Stimulated activated CD4-positive, alpha-beta T cell treated with anti-CD3 and anti-CD28 coated beads, Interleukin-1b, Interleukin-23, amount 100 ng/mL, for 4 hours (primary cell): Measurements from ENCODE around the gene KLHL29.

Experiments used
- DNase-seq, 2 donors: peaks; one replicate each; pipeline ENCODE4 v3.0.0-alpha.2; 2020; ENCODE audit warnings: low read depth in 2 of 2

KLHL29 gene

DNA sequence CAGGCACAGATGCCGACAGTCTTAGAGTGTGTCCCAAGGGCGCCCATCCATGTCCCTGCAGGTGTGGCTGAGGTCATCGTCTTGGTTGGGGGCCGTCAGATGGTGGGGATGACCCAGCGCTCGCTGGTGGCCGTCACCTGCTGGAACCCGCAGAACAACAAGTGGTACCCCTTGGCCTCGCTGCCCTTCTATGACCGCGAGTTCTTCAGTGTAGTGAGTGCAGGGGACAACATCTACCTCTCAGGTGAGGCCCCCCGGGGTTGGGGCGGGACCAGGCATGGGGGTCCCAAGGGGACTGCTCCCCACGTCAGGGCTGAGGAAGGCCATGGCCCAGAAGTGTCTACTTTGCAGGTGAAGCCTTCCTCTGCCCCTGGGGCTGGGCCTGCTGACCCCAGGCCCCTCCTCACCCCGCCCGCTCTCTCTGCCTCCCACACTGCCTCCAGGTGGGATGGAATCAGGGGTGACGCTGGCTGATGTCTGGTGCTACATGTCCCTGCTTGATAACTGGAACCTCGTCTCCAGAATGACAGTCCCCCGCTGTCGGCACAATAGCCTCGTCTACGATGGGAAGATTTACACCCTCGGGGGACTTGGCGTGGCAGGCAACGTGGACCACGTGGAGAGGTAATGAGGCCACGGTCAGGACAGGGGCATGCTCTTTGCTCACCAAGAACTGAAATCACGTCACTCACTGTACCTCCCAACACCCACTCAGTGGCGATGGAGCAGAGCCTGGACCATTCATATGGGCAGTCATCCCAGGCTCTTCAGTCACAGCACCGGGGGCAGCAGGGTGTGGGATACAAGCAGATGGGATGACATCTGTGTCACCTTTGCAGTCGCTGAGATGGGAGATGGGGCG is 311.1 kb downstream of the KLHL29 start:
- DNase-seq, result no peak

DNA sequence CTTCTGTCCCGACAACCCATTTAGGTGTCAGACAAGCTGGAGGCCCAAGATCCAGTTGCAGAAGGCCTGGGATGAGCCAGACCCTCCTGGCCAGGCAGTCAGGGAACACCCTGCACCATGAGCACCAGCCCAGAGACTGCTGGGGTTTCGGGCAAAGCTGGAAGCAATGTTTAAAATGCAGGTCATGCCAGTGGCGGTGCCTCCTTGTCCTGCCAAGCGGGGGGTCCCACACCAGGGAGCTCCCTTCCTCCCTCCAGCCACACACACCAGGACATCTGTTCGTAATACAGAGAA is 311.7 kb downstream of the KLHL29 start:
- DNase-seq, result no peak

DNA sequence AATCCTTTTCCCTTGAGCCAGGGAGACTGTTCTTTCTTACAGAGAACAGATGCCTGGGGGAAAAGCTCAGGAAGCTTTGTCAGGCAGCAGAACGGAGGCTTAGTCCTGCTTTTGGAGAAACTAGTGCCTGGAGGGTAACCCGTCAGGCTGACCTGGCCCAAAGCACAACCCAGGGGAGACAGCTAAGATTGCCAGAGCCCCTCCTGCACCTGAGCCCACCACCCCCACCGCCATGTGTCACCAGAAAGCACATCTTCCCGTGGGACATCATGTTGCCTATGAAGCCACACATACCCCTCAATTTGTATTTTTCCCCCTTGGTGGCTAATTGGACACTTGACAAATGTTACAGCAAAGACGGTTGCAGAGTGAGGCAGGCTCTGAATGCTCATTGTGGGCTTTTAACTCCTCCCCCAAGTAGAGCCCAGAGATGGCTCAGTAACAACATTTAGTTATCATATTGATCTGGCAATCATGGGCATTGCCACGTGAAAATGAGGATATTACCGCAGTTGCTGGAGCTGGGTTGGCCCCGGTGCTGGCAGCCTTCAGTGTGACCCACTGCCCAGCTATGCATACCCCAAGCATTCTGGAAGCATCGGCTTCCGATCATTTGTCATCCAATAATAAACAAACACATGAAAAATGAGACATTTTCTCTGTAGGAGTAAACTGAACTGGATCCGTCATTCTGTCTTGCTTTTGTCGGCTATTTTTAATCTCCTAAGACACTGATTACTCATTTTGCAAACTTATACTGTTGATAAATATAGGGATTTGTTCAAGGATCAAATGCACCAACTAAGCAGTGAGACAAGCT is 312.5 kb downstream of the KLHL29 start:
- DNase-seq, result no peak

DNA sequence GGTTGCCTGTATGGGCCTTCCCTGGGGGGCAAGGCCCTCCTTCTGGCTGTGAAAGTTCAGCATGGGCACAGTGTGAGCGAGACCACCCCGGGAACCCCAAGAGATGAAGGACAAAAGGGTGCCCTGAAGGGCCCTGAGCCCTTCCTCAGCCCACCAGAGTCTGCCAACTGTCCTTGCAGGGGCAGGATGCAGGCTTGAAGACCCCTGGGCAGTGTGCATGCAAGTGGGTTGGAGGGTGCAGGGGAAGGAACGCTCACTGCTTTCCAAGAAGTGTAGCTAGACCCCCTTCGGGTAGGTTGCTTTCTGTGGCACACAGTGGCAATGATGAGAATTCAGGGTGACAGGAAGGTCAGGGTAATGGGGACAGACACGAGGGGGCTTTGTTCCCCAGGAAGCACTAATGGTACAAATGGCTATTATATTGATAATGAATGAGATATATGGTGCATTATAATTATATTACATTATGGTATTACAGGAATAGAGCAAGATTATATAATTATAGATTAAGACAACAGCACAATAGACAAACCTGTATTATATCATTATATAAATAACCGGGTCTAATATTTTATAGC is 313.2 kb downstream of the KLHL29 start:
- no peak for DNase-seq

DNA sequence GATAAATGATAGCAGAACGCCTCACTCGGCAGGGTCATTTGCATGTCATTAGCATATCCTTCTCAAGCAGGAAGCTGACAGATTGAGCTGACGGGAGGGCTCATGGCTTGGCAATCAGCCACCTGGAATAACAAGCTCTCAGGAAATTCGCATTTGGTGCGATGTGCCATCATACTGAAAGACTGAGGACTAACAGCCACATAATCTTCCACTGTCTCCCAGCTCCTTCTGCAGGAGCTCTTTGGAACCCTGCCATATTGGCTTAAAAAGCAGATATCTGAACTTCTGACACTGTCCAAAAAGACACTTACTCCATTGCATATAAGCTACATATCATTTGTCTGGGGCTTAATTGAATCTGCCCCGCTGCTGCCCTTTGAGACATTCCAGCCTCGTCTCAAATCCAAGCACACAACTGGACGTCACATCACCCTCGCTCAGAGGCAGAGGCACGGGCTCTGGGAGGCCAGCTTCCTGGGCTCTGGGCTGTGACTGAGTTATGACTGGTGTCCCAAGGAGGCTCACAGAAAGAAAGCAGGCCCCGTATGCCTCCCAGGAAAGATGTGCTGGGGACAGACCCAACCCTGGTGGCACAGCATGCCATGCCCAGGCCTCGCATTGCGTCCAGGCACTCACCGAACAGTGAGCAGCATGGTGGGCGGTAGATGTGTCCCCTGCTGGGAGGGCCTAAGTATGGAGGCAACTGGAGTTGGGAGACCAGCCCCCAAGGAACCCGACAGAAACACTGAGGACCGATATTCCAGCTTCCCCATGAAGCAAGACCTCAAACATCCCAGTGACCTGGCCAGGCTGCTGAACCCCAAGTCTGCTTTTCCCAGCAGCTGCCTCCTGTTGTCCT is 314.0 kb downstream of the KLHL29 start:
- no peak for DNase-seq

DNA sequence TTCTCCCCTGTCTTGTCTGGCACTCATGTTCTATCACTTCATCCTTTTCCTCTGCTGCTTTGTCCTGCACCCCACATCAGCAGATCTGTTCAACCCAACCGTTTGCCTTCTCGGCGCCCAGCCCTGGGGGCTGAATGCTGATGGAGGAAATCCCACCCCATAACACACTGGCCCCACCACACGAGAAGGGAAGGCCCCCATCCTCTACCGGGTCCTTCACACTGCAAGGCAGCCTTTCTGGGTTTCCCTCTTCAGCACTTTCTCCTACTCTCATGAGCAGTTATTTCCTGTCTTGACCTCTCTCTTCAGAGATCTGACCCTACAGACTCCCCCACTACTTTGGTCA is 314.6 kb downstream of the KLHL29 start:
- DNase-seq, result no peak

DNA sequence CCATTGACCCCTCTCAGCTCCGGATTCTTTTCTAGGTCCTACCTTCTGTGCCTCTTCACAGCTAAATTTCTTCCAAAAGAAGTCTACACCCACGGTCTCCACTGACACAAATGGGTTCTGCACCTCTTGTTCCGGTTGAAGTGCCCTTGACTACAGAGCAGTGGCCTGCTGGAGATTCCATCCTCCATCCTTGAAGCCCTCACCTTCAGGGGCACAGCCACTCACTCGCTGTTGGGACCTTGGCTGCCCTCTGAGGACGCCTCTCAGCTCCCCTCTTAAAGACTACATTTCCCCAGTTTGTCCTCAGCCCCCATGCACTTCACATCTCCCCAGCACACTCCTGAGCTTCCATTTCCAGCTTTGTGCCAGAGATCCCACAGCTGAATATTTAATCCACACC is 315.6 kb downstream of the KLHL29 start:
- no peak for DNase-seq

DNA sequence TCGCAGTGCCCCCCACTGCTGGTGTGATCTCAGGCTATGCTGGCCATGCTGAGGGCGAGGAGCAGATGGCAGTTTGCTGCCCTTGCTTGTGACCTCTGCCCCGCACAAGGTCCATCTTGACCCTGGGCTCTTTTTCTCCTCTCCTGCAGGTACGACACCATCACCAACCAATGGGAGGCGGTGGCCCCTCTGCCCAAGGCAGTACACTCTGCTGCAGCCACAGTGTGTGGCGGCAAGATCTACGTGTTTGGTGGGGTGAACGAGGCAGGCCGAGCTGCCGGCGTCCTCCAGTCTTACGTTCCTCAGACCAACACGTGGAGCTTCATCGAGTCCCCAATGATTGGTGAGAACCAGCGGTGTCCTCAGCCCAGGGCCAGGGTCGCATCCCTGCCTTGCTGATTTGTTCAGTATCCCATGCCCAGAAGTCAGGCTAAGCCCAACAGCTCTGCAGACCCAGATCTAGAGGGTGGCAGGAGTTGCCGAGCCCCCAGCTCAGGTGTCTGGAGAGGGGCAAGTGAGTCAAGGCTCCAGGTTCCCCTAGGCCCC is 318.1 kb downstream of the KLHL29 start:
- DNase-seq, result no peak

DNA sequence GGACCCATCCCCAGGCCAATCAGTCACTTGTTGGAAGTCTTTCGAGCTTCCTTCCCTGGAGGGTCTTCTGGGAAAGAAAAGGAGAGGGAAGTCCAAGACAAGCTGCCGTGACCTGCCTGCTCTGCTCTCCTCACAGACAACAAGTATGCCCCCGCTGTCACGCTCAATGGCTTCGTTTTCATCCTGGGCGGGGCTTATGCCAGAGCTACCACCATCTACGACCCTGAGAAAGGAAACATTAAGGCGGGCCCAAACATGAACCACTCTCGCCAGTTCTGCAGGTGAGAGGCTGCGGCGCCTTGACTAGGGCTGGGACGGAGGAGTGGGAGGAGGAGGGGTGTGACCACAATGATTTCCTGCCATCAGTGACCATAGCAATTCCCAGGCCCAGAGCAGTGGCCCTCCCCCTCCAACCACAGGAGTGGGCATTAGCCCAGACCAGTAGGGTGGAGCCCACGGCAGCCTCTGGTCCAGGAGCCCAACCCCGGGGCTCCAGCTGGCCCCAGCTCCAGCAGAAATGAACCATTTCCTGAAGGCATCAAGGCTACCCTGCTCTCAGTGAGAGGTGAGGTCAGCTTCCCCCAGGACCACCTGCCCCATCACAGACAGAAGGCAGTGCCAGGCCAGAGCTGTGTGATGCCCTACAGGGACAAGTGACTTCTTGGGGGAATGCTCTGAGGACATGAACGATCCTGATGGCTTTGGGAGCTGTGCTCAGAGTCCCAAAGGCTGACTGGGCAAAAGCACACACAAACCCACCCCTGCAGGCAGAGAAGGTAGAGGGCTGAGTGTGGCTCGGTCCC is 318.8 kb downstream of the KLHL29 start:
- no peak for DNase-seq

DNA sequence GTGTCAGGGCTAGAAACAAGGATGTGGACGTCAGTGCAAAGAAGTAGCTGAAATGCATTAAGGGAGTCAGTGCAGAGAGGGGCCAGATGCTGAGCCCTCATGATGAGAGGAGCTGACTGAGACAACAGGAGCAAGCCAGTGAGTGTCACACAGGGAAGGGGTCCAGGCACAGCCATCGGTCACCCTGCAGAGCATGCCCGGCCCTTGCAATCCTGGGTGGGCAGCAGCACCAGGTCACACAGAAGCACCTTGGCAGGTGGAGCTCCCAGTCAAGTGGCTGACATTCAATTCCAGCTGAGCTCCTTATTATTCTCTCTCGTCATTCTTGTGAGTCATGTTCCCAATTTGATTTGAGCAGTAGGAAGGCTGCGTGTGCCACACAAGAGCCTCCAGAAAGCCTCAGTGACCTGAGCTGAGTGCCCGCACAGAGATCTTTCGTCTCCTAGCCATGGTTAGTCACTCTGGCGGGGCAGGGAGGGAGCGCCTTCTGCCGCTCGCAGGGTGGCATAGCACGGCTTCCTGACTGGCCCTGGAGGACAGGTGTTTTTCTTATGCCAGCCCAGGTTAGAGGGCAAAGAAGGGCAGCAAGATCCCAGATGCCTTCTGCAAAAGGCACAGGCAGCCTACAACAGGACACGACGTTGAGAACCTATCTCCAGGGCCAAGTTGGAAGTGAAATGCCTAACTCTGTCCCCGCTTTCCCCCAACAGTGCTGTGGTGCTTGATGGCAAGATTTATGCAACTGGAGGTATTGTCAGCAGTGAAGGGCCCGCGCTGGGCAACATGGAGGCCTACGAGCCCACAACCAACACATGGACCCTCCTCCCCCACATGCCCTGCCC is 321.0 kb downstream of the KLHL29 start:
- no peak for DNase-seq

DNA sequence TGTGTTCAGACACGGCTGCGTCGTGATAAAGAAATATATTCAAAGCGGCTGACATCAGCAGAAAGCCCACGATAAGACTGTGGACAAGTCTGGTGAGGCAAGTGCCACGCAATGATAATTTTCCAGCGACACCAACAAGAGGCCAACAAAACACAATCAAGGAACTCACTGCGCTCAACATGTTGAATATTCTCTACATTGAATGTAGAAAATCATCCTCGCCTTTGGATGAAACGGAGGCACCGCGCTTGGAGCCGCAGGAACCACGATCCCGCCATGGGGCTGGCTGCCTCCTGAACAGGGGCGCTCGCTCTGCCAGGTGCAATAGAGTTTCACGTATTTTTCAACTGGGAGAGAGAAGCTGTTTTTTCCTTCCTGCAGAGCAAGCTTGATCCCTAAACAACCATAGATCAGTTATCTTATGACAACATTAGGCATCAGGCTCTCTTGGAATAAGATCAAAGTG is 321.7 kb downstream of the KLHL29 start:
- no peak for DNase-seq

DNA sequence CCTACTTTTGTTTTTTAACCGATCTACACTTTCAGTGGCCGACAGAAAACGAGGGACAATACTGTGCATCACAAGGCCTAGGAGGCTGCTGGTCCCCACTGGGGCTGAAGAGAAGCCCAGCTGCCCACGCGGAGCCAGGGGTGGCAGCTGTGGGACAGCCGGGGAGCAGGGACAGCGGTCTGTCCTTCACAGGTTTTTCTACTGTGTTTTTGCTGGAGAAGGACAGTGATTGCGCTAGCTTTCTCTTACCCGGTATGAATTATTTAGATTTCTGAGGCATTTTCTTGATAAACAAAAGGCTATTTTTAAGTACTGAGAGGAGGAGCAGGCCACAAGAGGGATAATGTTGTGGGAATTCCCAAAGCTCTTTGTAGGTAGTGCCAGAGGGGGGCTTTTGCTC is 322.1 kb downstream of the KLHL29 start:
- no peak for DNase-seq

DNA sequence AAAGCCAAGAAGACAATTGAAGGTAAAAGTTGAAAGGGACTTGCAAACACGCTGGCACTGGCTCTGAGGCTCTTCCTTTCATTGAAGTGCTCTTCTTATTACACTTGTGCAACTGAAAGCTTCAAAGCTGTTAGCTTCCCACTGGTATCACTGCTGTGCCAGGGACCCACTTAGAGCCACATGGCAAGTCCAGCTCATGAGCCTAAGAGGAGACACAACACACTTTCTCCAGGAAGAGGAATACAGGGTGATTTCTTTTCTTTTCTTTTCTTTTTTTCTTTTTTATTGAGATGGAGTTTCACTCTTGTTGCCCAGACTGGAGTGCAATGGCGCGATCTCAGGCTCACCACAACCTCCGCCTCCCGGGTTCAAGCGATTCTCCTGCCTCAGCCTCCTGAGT is 323.8 kb downstream of the KLHL29 start:
- DNase-seq, result no peak

DNA sequence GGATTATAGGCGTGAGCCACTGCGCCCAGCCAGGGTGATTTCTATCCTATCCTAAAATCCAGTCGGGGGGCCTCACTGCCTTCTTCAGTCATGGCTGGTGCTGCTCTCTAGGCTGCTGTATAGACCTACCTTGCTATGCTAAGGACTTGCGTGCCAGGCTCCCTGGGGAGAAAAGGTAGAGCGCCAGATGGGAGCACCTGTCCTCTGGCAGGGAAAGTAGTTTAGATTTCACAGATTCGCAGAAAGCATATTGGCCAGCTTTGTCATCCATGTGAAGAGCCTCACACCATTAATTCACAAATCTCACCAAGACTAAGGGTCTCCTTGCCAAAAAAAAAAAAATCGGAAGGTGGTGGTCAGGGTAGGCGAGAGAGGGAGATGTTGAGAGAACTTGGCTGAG is 324.3 kb downstream of the KLHL29 start:
- DNase-seq, result no peak

DNA sequence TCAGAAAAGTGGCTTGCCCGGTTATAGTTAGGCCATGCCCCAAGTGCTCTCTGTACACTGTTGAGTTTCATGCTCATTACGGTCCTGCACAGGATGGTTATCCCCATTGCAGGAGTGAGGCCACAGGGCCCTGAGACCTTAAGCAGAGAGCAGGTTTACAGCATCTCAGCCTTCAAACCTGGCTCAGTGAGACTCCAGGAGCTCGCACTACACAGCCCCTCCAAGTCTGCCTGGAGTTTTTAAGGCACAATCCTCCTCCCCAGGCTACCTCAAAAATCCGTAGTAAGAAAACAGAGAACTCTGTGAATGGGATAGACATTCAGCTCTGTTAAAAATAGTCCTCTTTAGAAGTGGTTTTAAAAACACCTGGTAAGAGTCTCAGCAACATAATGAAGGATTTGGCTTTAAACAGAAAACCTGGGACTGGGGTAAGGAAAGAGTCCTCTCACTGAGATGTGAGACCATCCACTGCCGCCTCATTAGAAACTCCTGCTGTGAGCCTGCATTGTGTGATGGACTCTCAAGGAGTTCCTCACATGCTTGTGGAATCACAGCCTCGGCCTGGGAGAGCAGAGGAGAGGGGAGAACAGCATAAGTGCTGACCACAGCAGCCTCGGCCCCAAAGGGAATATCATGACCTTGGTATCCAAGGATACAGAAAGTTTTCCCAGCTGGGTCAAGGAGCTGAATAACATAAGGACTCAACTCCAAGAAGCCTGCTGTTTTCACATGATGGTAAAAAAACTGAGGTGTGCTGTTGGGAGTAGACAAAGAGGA is 327.2 kb downstream of the KLHL29 start:
- DNase-seq, result no peak

DNA sequence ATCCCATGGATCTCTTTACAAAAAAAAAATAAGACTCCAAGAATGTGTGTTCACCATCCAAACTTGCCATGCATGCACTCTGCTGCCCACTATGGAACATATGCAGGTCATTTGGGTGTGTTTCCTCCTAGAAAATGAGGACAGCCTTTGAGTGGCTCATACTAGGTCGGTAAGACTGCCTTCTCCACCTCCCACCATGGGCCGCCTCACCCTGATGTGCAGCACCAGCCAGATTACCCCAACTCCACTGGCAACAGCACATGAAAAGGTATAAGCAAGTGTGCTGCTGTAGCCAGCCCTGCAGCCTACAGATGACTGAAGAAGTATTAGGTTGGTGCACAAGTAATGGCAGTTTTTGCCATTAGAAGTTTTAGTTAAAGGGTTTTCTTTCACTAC is 327.8 kb downstream of the KLHL29 start:
- DNase-seq, result no peak

DNA sequence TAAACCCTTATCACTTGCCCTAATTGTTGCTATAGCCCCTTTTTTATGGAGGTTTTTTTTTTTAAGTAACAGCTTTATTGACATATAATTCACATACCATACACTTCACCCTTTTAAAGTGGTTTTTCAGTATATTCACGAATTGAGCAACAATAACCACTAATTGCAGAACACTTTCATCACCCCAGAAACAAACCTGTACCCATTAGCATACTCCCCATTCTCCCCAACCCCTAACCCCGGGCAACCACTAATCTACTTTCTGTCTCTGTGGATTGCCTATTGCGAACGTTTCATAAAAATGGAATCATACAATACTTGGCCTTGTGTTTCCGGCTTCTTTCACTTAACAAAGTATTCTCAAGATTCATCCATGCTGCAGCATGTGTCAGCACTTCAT is 328.4 kb downstream of the KLHL29 start:
- DNase-seq, result no peak

DNA sequence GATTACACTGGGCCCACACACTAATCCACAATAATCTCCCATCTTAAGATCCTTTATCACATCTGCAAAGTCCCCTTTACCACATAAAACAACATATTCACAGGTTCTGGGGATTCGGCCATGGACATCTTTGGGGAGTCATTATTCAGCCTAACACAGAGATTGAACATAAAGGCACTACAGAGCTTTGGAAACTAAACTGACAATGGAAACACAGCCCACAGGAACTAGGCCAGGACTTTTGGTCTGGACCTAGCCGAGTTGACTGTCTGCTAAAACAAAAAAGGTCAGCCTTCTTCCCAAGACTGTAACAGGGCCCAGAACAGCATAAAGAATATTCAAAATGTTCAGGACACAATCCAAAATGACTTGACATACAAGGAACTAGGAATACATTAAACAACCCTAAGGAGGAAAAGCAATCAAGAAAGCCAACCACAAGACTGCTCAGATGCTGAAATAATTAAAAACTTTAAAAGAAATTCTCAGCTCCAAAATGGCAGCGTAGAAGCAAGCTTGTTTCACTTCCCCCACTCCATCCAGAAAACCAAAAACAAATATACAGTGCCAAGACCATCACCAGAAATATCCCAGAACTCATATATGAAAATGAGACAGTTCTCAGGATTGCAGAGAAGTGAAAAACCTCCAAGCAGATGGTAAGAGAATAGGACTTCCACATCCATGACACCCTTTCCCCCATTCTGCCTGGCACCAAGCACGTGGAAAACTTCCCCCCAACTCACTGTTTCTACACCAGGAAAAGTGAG is 334.1 kb downstream of the KLHL29 start:
- no peak for DNase-seq
